ENCODE results near the gene NRGN. TPM values are rescaled to one million over a fixed set of nuclear protein-coding genes. Genes with fewer than 3 reads are reported as not detected.

The NRGN gene
- total and polyA plus RNA-seq, 2 of the 4 experiments (the other 2 are of a cell fraction) = 0.54 to 24.8 TPM

- no peak overlapping the region for H3K56ac ChIP-seq (ENCODE audit: extremely low read depth, insufficient read depth, low read length)
- H3K27me3 ChIP-seq (ENCODE audit: control insufficient read depth, insufficient read depth, low read length) = no peaks in the 10 kb centered on the region; the same call in 1 of the 2 replicates
- H4K8ac ChIP-seq (ENCODE audit: low read depth in 2 of 2, low read length in 2 of 2) = peak overlapping the region; percentile 30 to 92; a peak in 3 of 4 replicates
- H3K4ac ChIP-seq (ENCODE audit: low read depth, low read length) = peak overlapping the region; percentile 58
- peaks cover 10% of the 10 kb centered on the region for H3K4me1 ChIP-seq (ENCODE audit: control insufficient read depth, insufficient read depth, low read length)
- no peaks in the 10 kb centered on the region for H4K20me1 ChIP-seq (ENCODE audit: insufficient read depth, low read length)
- POLR2A ChIA-PET (ENCODE audit: unreplicated experiment) = no interaction called here
- peak overlapping the region; percentile 58 for H3K4me3 ChIP-seq (ENCODE audit: insufficient read depth, low read depth, low read length)
- H3K9me3 ChIP-seq (ENCODE audit: control insufficient read depth, insufficient read depth, low read length) = no peaks in the 10 kb centered on the region
- in situ Hi-C loops (cut with MboI; ENCODE audit: low sequenced_read_pairs) = no loop called here
- peak overlapping the region; percentile 100 for H2AFZ ChIP-seq (replicated peaks; ENCODE audit: low read length, poor library complexity)
- no TSS peak for BruUV-seq (replicated peaks)
- H3K9me1 ChIP-seq (ENCODE audit: insufficient read depth, low read length) = peaks cover 14% of the 10 kb centered on the region
- H3K4me2 ChIP-seq (ENCODE audit: low read depth, low read length) = peak overlapping the region; percentile 85
- peak overlapping the region; percentile 4; the same call in 1 of the 2 replicates for H3K27ac ChIP-seq (ENCODE audit: insufficient read depth, low read length)
- peak; percentile 35 for TF ChIP-seq RAD21 (IDR thresholded peaks at IDR 0.05; ENCODE audit: low read length)
- TF ChIP-seq USF2 (IDR thresholded peaks at IDR 0.05; ENCODE audit: low read depth, low read length) = no peak
- TF ChIP-seq, protein P1, sequence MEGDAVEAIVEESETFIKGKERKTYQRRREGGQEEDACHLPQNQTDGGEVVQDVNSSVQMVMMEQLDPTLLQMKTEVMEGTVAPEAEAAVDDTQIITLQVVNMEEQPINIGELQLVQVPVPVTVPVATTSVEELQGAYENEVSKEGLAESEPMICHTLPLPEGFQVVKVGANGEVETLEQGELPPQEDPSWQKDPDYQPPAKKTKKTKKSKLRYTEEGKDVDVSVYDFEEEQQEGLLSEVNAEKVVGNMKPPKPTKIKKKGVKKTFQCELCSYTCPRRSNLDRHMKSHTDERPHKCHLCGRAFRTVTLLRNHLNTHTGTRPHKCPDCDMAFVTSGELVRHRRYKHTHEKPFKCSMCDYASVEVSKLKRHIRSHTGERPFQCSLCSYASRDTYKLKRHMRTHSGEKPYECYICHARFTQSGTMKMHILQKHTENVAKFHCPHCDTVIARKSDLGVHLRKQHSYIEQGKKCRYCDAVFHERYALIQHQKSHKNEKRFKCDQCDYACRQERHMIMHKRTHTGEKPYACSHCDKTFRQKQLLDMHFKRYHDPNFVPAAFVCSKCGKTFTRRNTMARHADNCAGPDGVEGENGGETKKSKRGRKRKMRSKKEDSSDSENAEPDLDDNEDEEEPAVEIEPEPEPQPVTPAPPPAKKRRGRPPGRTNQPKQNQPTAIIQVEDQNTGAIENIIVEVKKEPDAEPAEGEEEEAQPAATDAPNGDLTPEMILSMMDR (conservative IDR thresholded peaks at IDR 0.05; ENCODE audit: low read depth, low read length) = peak; percentile 57
- TF ChIP-seq SMC3 (IDR thresholded peaks at IDR 0.05; ENCODE audit: low read depth, low read length) = peak; percentile 31
- peak overlapping the region; percentile 61; the same call in 1 of the 3 replicates for H2BK15ac ChIP-seq (ENCODE audit: low read depth, low read length)
- H3K23ac ChIP-seq (ENCODE audit: low read depth, low read length) = peak overlapping the region; percentile 90
- peak overlapping the region; percentile 41; the same call in 1 of the 2 replicates for H2BK20ac ChIP-seq (ENCODE audit: low read depth, low read length)
- H3K14ac ChIP-seq (replicated peaks; ENCODE audit: low read depth, low read length) = peak overlapping the region; percentile 87
- peak overlapping the region; percentile 74 for H2AK9ac ChIP-seq (replicated peaks; ENCODE audit: low read depth, low read length, poor library complexity)
- peak overlapping the region; percentile 82 for H2BK120ac ChIP-seq (ENCODE audit: low read depth, low read length)
- H3K18ac ChIP-seq (ENCODE audit: low read depth, low read length) = peak overlapping the region; percentile 20
- dilution Hi-C loops (cut with HindIII; ENCODE audit: low sequenced_read_pairs, unreplicated experiment) = no loop called here
- peak overlapping the region; percentile 12 for H3K9ac ChIP-seq (ENCODE audit: low read depth, low read length)
- H3K36me3 ChIP-seq (ENCODE audit: control insufficient read depth, insufficient read depth, low read length) = no peaks in the 10 kb centered on the region
- peak overlapping the region; percentile 52 for H4K91ac ChIP-seq (ENCODE audit: insufficient read depth, low read depth, low read length)
- DNase-seq (peak; percentile 72), ATAC-seq (ENCODE audit: low read depth) (peak; percentile 96)
- peak overlapping the region; percentile 64; the same call in 1 of the 2 replicates for H2AK5ac ChIP-seq (ENCODE audit: low read depth, low read length)
- H3K79me1 ChIP-seq (ENCODE audit: low read depth in 1 of 2, low read length in 2 of 2) = no peaks in the 10 kb centered on the region; a peak in 1 of 4 replicates
- intact Hi-C loops (cut with micrococcal nuclease) = loop anchor here (10.0 kb wide), 1 partner anchor 72 kb away; the partner anchor contains the start of genes SIAE and SPA17
- H2BK5ac ChIP-seq (ENCODE audit: low read depth, low read length, poor library complexity, severe bottlenecking) = peak overlapping the region; percentile 27
- peak overlapping the region; percentile 16; the same call in 1 of the 2 replicates for H4K5ac ChIP-seq (ENCODE audit: low read depth, low read length)
- CTCF ChIA-PET = interaction anchor here (0.9 to 1.3 kb wide), 6 partner anchors 11 to 130 kb away, joined by 3 to 5 read pairs (median 3); no protein-coding TSS in a partner anchor
- WGBS, 2 experiments (ENCODE audit: extremely low coverage in 2 of 2, insufficient read length in 1 of 2) = 0% methylated on average over 1 of the region's 37 CpGs; no CpG with 5 or more reads in 1 of the 2 experiments
These were observed 7.0 kb downstream of the NRGN start for GRCh38 chr11:124746621-124747243.

Data from IMR-90 (cell line).